Measurements from ENCODE around the gene HERC3. TPM values are rescaled to one million over a fixed set of nuclear protein-coding genes. Genes with fewer than 3 reads are reported as not detected.

The HERC3 gene
- total RNA-seq, 1 donor: 15.6 TPM

- Histone ChIP-seq H4K20me1 (ENCODE audit: insufficient read depth, low read length) (no peaks in the 10 kb centered on the region), H3K9me3 (ENCODE audit: low read depth, low read length) (no peaks in the 10 kb centered on the region)
Measured at GRCh38 chr4:88629826-88630225, 37.5 kb downstream of the HERC3 start.

GRCh38 chr4:88630756-88631155 lies 38.5 kb downstream of the HERC3 start:
- H3K36me3 ChIP-seq (ENCODE audit: insufficient read depth, low read length): no peaks in the 10 kb centered on the region
- H3K27ac ChIP-seq (ENCODE audit: low read depth, low read length): peak overlapping the region; percentile 78
- DNase-seq (ENCODE audit: insufficient read length, low spot score, missing footprints): peak; percentile 70

More at GRCh38 chr4:88629826-88630225, 37.5 kb downstream of the HERC3 start:
- Histone ChIP-seq H3K4me2 (ENCODE audit: insufficient read depth, low read length) (peak overlapping the region; percentile 73), H3K79me2 (ENCODE audit: insufficient read depth, low read length) (peaks cover 4% of the 10 kb centered on the region), H3K27ac (ENCODE audit: low read depth, low read length) (peak overlapping the region; percentile 78), H3K4me1 (ENCODE audit: insufficient read depth, low read length) (peaks cover 33% of the 10 kb centered on the region), H2AFZ (ENCODE audit: low read length) (no peak overlapping the region), H3K4me3 (ENCODE audit: insufficient read depth, low read length) (no peak overlapping the region), H3K27me3 (ENCODE audit: insufficient read depth, low read length) (no peaks in the 10 kb centered on the region), H3K36me3 (ENCODE audit: insufficient read depth, low read length) (no peaks in the 10 kb centered on the region)
- TF ChIP-seq CTCF (IDR thresholded peaks at IDR 0.05; ENCODE audit: extremely low read depth, low read depth, low read length): no peak
- DNase-seq (ENCODE audit: insufficient read length, low spot score, missing footprints): peak; percentile 62

GRCh38 chr4:88643932-88644331 lies 51.7 kb downstream of the HERC3 start:
- Histone ChIP-seq H3K79me2 (ENCODE audit: insufficient read depth, low read length) (peaks cover 3% of the 10 kb centered on the region), H3K4me1 (ENCODE audit: insufficient read depth, low read length) (no peaks in the 10 kb centered on the region), H2AFZ (ENCODE audit: low read length) (no peak overlapping the region), H4K20me1 (ENCODE audit: insufficient read depth, low read length) (no peaks in the 10 kb centered on the region), H3K27ac (ENCODE audit: low read depth, low read length) (no peak overlapping the region), H3K27me3 (ENCODE audit: insufficient read depth, low read length) (no peaks in the 10 kb centered on the region), H3K4me3 (ENCODE audit: insufficient read depth, low read length) (no peak overlapping the region), H3K9me3 (ENCODE audit: low read depth, low read length) (no peaks in the 10 kb centered on the region), H3K36me3 (ENCODE audit: insufficient read depth, low read length) (no peaks in the 10 kb centered on the region), H3K4me2 (ENCODE audit: insufficient read depth, low read length) (no peak overlapping the region)
- no peak for TF ChIP-seq CTCF (IDR thresholded peaks at IDR 0.05; ENCODE audit: extremely low read depth, low read depth, low read length)
- no peak for DNase-seq (ENCODE audit: insufficient read length, low spot score, missing footprints)

More at GRCh38 chr4:88630756-88631155, 38.5 kb downstream of the HERC3 start:
- TF ChIP-seq CTCF (IDR thresholded peaks at IDR 0.05; ENCODE audit: extremely low read depth, low read depth, low read length): no peak
- H3K9me3 ChIP-seq (ENCODE audit: low read depth, low read length): no peaks in the 10 kb centered on the region
- H4K20me1 ChIP-seq (ENCODE audit: insufficient read depth, low read length): no peaks in the 10 kb centered on the region
- peak overlapping the region; percentile 73 for H3K4me2 ChIP-seq (ENCODE audit: insufficient read depth, low read length)
- H3K4me1 ChIP-seq (ENCODE audit: insufficient read depth, low read length): peaks cover 33% of the 10 kb centered on the region
- no peak overlapping the region for H2AFZ ChIP-seq (ENCODE audit: low read length)
- H3K79me2 ChIP-seq (ENCODE audit: insufficient read depth, low read length): peaks cover 3% of the 10 kb centered on the region
- no peaks in the 10 kb centered on the region for H3K27me3 ChIP-seq (ENCODE audit: insufficient read depth, low read length)
- H3K4me3 ChIP-seq (ENCODE audit: insufficient read depth, low read length): no peak overlapping the region

GRCh38 chr4:88645994-88646393 lies 53.7 kb downstream of the HERC3 start:
- Histone ChIP-seq H4K20me1 (ENCODE audit: insufficient read depth, low read length) (no peaks in the 10 kb centered on the region), H2AFZ (ENCODE audit: low read length) (no peak overlapping the region), H3K79me2 (ENCODE audit: insufficient read depth, low read length) (peaks cover 3% of the 10 kb centered on the region), H3K9me3 (ENCODE audit: low read depth, low read length) (no peaks in the 10 kb centered on the region), H3K36me3 (ENCODE audit: insufficient read depth, low read length) (no peaks in the 10 kb centered on the region), H3K4me3 (ENCODE audit: insufficient read depth, low read length) (no peak overlapping the region), H3K27me3 (ENCODE audit: insufficient read depth, low read length) (no peaks in the 10 kb centered on the region), H3K27ac (ENCODE audit: low read depth, low read length) (no peak overlapping the region), H3K4me2 (ENCODE audit: insufficient read depth, low read length) (no peak overlapping the region), H3K4me1 (ENCODE audit: insufficient read depth, low read length) (no peaks in the 10 kb centered on the region)
- DNase-seq (ENCODE audit: insufficient read length, low spot score, missing footprints): no peak
- TF ChIP-seq CTCF (IDR thresholded peaks at IDR 0.05; ENCODE audit: extremely low read depth, low read depth, low read length): no peak

Data from osteoblast (primary cell).